NCI-H2081 treated with DMSO at 0.1 percent for 48 hours (cell line): Measurements from ENCODE around the gene PPP2R5A.
"Not testable (repeated sequence)": the region's sequence is repeated elsewhere in the genome, so short reads cannot be mapped to it uniquely, and the experiment has no call there.

Experiments
- DNase-seq: peaks from one replicate; lab custom pipeline; 2025; lab: John Stamatoyannopoulos, UW

PPP2R5A gene

DNA sequence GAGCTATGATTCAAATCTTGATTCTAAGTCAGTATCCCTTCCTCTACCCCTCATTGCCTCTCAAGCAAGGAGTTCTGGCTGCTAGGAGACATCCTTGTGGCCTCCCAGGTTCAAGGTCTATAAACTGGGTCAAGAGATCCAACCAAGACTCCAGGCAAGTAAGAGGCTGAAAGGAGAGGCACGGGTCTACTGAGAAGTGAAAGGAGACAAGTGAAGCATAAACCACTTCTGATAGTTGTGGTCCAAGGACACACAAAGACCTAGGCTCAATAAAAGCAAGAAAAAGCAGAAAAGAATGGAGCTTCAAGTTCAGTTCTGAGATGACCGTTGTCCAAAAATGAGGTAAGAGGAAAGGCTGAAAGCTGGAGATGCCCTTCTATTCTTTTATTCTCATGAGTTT lies 17.8 kb upstream of the PPP2R5A start:
- DNase-seq = no peak

DNA sequence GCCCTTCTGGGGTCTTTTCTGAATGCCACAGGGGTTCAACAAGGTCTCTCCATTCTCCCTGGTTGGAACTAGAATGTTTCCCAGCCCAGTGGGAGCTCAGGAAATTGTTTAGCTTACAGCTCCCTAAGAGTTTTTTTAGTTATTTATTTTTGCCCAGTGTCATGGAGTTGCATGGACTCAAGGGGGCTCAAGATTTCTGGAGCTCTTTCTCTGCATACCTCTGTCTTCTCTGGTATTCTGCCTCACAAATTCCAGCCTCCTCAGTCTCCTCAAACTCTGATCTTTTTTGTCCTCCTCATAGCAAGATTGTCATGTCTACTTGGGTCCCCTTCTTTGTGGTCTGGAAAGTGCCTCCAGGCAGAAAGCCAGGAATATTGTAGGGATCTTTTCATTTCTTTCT lies 15.9 kb upstream of the PPP2R5A start:
- DNase-seq = no peak

DNA sequence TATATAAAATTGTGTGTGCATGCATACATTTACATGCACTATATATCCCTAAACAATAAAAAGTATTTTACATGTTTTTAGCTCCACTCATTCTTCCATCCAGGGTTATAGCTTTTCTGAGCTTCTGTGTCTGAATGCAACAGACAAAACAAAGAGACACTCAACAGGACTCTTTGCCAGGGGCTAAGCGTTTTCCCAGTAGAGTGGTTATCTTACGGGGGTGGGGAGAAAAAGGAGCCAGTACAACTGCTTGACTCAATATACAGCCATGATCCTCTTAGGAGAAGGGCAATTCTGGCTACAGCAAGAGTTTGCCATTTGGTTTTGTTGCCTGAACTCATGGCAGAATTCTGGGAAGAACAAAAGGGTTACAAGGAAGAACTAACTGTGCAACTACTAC lies 14.6 kb upstream of the PPP2R5A start:
- no peak for DNase-seq

DNA sequence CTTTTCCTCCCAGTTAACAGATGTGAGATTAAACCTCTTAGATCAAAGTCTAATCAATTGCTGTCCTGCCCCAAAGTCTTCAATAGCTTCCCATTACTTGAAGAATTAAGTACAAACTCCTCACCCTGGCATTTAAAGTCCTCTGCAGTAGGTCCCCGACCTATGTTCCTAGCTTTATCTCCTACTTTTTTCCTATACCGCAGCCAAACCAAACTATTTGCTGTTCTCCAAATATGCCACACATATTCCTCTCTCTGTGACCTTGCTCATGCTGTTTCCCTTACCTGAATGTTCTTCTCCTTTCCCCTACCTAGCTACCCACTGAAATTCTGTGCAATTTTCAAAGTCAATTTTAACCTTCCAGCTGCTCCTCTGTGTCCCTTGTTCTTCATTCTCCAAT lies 14.0 kb upstream of the PPP2R5A start:
- DNase-seq = no peak

DNA sequence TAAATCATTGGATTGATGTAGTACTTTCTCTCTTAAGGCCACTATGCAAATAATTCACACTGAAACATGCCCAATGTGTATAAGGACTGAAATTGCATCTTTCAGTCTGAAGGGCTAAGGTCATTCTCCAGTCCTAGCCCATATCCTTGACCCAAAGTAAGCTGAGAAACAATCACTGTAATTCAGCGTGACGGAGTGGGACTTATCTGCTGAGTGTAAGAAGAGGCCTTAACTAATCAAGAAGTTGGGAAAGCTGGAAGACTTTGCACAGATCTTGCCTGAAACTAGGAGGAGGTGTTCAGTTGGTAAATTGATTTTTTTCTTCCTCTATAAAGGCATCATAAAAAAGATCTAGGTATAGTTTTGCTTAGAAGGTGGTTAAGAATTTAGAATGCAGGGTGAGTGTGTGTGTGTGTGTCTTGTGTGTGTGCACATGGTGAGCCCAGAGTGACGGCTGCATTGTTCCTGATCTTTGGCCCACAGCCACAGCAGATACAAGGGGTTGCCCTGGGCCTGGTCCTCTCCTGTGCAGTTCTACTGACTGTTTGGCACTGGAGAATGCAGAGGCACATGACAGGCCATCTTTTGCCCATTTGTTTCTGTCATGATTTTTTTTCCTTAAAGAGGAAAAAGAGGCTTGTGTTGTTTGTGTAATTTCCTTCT lies 13.3 kb upstream of the PPP2R5A start:
- no peak for DNase-seq

DNA sequence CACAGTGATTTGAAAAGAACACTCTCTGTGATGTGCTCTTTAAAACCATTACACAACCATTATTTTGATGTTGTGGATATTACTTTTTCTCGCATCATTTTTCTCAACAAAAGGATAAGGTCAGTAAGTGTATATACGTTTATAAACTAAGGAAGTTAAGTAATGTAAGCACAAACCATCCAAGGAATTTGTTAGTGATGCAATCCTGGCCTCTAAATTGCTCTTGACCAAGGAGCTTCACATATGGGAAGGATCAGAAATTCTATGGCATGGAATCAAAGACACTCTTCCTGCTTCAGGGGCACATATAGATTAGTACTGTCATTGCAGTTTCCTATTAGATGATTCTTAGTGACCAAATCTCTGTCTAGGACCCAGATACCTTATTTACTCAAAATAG lies 3.6 kb upstream of the PPP2R5A start:
- DNase-seq = no peak

DNA sequence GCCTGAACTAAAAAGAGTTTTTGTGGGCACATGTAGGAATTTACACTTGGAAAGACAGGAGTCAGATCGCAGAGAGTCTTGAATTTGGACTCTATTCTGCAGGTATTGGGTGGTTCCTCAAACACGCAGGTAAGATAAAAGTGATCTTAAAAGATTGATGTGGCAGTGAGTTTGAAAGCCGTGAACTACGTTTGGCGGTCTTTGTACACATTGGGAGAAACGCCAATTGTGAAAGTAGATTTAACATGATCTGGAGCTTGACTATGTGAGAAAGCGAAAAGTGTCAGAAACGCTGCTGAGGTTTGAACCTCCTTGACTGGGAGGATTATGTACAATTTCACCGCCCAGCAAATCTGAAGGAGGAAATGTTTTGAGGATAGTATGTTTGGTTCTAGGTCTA lies 1.5 kb upstream of the PPP2R5A start:
- no peak for DNase-seq

DNA sequence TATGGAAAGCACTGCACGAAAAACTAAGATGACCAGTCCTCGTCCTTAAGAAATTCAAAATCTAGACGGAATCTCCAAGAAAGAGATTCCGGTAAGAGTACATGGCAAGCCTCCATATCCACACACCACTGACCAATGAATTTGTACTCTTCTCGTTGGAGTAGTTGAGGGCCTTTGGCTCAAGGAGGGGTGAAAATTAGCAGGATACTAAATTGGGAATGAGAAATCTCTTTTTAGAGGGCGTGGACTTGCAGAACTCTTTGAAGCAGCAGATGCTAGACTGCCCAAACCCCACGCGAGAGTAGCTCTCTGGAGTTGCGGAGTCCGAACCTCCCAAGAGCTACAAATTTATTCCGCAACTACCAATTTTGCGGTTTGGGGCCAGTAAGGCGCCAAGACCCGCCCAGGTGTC lies 872 bp upstream of the PPP2R5A start:
- DNase-seq = no peak

DNA sequence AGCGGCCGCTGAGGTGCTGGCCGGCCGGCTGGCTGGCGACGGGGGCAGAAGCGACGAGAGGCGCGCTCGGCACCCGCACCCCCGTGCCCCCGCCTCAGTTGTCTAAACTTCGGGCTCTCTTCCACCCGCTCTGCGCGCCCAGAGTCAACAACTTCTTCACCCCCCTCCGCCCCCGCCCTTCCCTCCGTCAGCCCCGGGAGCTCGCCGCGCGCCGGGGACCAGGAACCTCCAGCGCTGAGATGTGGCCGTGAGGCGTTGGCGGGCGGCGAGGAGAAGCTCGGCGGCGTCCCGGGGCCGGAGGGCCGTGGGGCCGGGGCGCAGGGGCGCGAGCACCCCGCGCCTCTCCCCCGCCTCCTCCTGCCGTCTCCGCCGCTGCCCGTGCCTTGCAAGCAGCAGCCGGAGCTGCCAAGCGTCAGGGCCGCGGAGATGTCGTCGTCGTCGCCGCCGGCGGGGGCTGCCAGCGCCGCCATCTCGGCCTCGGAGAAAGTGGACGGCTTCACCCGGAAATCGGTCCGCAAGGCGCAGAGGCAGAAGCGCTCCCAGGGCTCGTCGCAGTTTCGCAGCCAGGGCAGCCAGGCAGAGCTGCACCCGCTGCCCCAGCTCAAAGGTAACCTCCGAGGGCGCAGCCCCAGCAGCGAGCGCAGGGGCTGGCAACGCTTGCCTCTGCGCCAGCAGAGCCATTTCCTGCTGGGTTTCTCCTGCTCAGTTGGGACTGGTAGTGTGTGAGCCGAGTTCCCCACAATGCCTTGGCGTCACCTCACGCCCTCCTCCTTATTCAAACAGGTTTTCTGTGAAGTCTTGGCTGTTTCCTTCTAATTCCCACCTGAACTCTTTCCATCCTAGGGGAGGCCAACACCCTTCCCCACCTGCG lies 710 bp downstream of the PPP2R5A start:
- peak; percentile 30 for DNase-seq

DNA sequence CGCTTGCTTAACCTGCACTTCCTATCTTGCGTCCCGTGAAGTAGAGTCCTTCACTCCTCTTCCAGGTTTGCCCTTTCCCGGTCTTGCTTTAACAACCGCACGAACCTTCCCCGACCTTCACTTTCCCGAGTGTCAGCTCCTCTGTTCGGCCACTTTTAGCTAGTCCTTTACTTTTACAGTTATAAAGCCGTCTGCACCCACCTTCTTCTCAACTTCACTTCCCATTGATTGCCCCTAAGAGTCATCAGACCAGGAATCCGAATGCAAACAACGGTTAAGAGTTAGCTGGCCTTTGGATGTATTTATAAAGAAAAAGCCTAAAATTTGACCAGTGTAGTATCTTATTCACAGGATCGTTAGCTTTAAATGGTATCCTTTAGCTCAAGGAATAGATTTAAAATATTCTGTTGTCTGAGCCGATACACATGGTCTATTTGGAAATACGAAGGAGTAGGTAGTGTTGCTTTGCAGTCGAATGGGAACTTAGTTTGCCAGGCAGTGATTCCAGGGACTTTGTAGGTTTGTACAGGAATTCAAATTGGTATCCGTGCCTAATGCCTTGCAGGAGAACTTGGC lies 1.4 kb downstream of the PPP2R5A start:
- DNase-seq = no peak

DNA sequence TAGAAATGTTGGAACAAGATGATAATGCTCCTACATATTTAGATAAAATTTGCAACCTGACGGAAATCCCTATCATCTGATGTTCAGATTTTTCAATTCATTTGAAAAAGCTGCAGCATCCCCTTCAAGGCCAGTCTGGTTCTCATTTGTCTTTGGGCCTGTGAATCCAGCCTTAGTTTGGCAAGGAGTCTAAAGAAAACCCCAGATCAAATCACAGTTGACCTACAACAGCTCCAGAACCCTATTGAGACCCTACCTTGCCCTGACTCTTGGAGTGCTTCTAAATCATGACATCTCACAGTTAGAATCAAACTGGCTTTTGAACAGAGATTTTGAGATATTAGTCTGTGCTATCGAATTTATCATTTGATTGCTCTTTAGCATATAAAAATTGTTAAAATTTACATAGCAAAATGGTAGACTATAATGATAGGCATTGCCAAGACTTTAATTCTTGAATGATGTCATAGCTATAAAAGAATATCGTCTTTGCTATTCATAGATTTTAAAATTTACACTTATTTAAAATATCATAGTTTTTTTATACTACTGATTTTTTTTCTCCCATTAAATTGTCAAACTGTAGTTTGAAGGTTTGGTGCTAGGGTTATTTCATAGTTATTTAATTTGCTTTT lies 2.2 kb downstream of the PPP2R5A start:
- no peak for DNase-seq

DNA sequence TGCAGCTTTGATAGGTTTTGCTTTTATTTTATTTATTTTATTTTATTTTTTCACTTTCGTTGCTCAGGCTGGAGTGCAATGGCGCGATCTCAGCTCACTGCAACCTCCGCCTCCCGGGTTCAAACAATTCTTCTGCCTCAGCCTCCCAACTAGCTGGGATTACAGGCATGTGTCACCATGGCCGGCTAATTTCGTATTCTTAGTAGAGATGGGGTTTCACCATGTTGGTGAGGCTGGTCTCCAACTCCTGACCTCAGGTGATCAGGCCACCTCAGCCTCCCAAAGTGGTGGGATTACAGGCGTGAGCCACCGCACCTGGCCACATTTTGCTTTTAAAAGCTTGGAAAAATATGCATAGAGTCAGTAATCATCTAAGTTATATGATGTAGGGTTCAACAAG lies 2.8 kb downstream of the PPP2R5A start:
- not testable (repeated sequence) for DNase-seq

DNA sequence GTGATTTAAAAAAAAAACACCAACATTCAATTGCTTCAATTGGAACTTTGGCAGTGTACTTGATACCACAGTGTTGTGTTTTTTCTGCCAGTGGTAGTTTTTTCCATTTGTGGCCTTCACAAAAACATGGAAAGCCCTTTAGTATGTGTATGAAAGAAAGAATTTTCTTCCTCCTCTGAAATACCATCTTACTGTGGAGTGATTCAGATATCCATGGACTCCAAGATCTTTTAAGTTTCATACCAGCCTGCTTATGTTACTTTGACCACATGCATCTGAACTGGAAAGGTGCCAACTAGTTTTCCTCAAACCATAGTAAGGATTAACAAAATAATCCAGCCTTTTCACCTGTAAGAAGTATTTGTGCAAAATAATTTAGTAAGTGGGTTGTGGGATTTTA lies 3.4 kb downstream of the PPP2R5A start:
- DNase-seq = no peak

DNA sequence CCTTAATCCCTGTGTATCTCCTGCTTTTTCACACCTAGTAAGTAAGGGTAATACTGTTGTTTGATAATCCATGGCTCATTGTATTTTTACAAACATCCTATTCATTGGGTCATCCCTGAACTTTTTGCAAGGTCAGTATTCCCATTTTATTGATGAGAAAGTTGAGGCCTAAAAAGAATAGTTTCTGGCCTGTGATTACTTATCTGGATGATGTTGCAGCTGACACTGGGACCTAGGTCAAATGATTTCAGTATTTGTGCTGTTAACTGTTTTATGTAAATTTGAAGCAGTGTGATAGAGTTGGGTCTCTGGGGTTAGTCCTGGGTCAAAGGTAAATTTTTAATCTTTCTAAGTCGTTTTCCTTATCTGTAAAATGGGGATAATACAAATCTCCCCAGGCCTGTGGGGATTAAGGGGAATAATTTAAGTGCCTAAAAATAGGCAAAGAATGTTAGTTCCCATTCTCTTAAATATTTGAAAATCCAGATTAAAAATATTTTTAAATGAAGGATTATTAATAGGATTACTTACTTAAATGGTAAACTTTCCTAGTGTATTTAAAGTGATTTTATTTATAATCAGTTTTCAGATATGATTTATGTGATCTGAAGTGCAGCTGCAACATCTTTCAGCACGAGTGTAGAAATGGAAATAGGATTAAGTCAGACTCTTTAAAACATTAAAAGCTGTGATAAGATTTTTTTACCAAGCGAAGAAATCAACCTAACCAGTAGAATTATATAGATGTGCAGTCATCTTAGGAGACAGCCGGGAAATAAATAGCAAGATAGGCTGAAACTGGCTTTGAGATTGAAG lies 4.3 kb downstream of the PPP2R5A start:
- no peak for DNase-seq

DNA sequence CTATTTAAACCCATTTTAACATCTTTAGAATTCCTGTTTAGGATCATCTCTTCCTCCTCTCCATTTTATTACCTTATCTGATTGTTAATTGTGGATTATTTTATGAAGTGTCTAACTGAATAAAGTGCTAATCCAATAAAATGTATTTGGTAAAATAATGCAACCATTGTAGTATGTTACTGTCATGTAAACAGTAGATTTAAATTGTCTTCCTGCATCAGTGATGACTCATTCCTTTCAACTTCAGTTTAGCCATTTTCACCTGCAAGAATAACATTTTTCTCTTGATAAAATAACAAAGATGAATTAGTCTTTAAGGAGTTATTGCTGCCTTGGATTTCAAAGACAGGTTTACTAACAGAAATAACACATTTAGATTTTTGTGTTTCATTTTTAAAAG lies 5.4 kb downstream of the PPP2R5A start:
- no peak for DNase-seq

DNA sequence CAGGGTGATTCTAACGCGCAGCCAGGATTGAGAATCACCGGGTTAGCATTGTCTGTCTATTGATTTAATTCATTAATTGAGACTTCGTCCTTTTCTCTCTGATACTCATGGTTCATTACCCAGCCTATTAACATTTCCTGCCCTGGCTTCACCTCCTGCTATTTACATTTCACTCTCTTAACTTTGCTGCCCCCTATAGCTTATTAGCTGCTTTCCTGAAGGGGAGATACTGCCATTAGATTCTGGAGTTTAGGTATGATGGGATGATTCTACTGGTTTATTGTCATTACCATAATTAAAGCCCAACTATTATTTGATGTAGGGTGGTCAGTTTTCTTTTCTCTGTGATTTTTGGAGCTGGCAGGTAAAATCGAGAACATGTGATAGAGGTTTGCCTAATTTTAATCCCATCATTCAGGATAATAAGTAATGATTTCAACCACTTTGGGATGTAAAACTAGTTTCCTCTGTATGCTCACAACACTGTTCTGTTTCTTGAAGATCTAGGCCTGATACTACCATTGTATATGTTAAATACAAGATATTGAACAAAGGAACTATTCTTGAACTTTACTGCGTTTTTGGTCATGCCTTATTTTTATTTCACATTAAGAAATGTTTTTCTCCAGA lies 6.4 kb downstream of the PPP2R5A start:
- DNase-seq = peak; percentile 62

DNA sequence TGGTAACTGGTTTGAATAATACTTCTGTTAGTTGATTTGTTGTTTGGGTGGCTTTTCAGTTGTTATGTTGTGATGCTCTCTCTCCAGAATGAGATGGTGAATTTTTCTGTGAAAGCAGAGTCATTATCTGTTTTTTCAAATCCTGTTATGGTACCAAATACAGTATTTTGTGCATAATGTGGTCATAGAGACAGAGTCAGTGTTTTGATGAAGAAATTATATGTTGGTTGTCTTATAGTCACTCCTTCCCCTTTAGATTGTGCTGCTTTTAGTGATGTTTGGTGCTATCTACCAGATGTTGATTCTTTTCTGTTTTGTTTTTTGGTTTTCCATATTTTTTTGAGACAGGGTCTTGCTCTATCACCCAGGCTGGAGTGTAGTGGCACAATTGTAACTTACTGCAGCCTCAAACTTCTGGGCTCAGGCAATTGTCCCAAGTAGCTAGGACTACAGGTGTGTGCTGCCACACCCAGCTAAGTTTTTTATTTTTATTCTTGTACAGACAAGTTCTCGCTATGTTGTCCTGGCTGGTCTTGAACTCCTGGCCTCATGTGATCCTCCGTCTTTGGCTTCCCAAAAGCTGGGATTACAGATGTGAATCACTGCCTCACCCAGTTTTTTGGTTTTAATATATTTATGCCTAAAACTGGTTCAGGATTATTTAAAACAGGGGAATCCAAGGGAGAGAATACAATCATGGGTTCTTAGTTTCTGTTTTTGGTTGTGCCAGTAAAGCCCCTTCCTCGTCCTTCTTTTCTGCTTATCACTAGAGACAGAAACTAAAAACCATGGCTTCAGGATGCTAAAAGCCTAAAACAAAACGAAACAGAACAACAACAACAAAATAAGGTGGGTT lies 7.3 kb downstream of the PPP2R5A start:
- no peak for DNase-seq

DNA sequence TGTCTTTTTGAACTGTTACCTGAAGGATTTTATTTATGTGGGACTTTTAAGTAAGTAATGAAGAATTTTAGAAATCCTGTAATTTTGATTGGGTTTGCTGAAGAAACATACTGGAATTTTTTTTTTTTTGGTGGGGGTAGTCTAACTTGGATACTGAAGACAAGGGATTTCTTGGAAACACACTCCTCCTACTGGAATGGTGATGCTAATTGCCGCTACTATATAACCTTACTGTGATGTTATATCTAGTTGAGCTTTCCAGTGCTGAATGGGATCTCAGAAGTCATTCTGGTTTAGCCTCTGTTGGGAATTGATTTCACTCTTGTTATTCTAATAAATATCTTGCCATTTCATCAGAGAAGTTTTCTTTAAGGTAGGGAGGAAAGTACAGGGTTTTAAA lies 8.4 kb downstream of the PPP2R5A start:
- no peak for DNase-seq

DNA sequence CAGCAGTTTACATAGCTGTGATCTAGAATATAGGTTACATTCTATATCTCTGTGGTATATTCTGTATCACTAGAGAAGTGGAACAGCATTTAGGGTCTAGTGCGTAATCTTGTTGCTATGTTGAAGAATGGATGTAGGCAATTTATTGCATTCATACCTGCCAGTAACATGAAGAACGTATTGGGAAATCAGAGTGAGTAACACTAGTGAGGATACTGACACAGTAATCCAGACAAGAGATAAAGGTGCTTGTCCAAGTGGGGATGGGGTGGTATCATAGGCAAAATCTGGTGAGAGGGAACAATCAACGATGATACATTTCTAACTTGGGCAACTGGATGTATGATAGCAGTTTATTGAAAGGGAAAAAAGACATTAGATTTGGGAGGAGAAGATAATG lies 9.8 kb downstream of the PPP2R5A start:
- no peak for DNase-seq

DNA sequence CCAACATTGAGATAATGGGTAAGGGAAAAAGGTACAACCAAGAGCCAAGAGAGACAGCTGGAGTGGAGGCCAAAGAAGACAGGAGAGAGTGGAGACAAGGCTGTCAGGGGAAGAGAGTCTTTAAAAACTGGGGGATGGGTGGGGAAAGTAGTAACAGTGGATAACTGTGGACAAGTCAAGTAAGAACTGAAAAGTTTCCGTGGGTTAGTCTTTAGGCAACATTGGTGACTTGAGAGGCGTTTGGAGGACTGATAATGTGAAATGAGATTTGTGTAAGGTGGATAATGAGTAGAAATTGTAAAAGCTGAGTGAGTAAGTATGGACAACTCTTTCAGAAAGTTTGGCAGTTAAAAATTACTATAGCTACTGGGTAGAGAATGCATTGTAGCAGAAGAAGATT lies 10.4 kb downstream of the PPP2R5A start:
- DNase-seq = no peak

DNA sequence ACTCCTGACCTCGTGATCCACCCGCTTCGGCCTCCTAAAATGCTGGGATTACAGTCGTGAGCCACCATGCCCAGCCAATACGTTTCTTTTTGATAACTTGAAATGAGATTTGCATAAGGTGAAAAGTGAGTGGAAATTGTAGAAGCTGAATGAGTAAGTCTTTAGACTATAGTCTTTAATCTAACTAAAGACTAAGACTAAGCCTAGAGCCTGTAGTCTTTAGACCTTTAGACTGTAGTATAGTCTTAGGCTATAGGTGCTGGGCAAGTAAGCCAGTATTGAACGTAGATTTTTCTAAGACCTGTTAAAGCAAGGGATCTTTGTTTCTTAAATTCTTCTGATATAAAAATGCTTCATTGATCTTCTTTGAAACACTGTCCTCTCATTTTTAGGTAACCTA lies 12.1 kb downstream of the PPP2R5A start:
- no peak for DNase-seq
